HEK293T (cell line): ENCODE data around the gene LMAN2L.

Experiments
- CTCF ChIA-PET: fragments of 350-600 bp; formaldehyde crosslinking; extraction: SDS; loops from one replicate; lab custom pipeline; 2021; ENCODE audit warnings: antibody characterized with exemption, inconsistent platforms; lab: Yijun Ruan, JAX
- POLR2A ChIA-PET: fragments of 350-600 bp; formaldehyde crosslinking; extraction: SDS; loops from one replicate; lab custom pipeline; 2020; ENCODE audit warnings: antibody characterized with exemption, inconsistent platforms; lab: Yijun Ruan, JAX
- DNase-seq: peaks from one replicate; pipeline ENCODE4 v3.0.0; 2012; ENCODE audit warnings: mixed read lengths; ENCODE audit errors: extremely low spot score
- ARNT ChIP-seq: fragments of 450-650 bp; IDR thresholded peaks from 2 replicates; pipeline ENCODE4 v1.6.1; 2017; ENCODE audit warnings: mild to moderate bottlenecking
- BHLHE40 ChIP-seq: fragments of 450-650 bp; IDR thresholded peaks from 2 replicates; pipeline ENCODE4 v1.6.1; 2016; ENCODE audit warnings: mild to moderate bottlenecking, moderate library complexity, borderline replicate concordance
- CTBP1 ChIP-seq: fragments of 450-650 bp; IDR thresholded peaks from 2 replicates; pipeline ENCODE4 v1.6.1; 2016; ENCODE audit warnings: borderline replicate concordance
- ELF4 ChIP-seq: fragments of 450-650 bp; IDR thresholded peaks from 2 replicates; pipeline ENCODE4 v1.6.1; 2017; ENCODE audit warnings: antibody characterized with exemption
- FOXA1 ChIP-seq: fragments of 450-650 bp; IDR thresholded peaks from 2 replicates; pipeline ENCODE4 v1.6.1; 2016; ENCODE audit warnings: mild to moderate bottlenecking
- FOXK2 ChIP-seq: fragments of 450-650 bp; IDR thresholded peaks from 2 replicates; pipeline ENCODE4 v1.6.1; 2016; ENCODE audit warnings: mild to moderate bottlenecking
- FOXM1 ChIP-seq: fragments of 450-650 bp; IDR thresholded peaks from 2 replicates; pipeline ENCODE4 v1.6.1; 2017; ENCODE audit warnings: mild to moderate bottlenecking, borderline replicate concordance
- HDGF ChIP-seq: fragments of 450-650 bp; IDR thresholded peaks from 2 replicates; pipeline ENCODE4 v1.6.1; 2017; ENCODE audit warnings: antibody characterized with exemption, borderline replicate concordance
- L3MBTL2 ChIP-seq: fragments of 450-650 bp; conservative IDR thresholded peaks from 2 replicates; pipeline ENCODE4 v1.6.1; 2016; ENCODE audit warnings: mild to moderate bottlenecking
- LEF1 ChIP-seq: fragments of 450-650 bp; IDR thresholded peaks from 2 replicates; pipeline ENCODE4 v1.6.1; 2017; ENCODE audit warnings: mild to moderate bottlenecking, borderline replicate concordance
- NFRKB ChIP-seq: fragments of 450-650 bp; IDR thresholded peaks from 2 replicates; pipeline ENCODE4 v1.6.1; 2016; ENCODE audit warnings: mild to moderate bottlenecking, moderate library complexity
- SP1 ChIP-seq: fragments of 450-650 bp; IDR thresholded peaks from 2 replicates; pipeline ENCODE4 v1.6.1; 2017
- SUZ12 ChIP-seq: fragments of 450-650 bp; IDR thresholded peaks from 2 replicates; pipeline ENCODE4 v1.6.1; 2016; ENCODE audit warnings: mild to moderate bottlenecking
- TARDBP ChIP-seq: fragments of 450-650 bp; IDR thresholded peaks from 2 replicates; pipeline ENCODE4 v1.6.1; 2016
- ZNF384 ChIP-seq: fragments of 450-650 bp; IDR thresholded peaks from 2 replicates; pipeline ENCODE4 v1.6.1; 2016
- TF ChIP-seq, protein P1 (sequence below): fragments of 450-650 bp; IDR thresholded peaks from 2 replicates; pipeline ENCODE4 v1.6.1; 2016

The LMAN2L gene

DNA sequence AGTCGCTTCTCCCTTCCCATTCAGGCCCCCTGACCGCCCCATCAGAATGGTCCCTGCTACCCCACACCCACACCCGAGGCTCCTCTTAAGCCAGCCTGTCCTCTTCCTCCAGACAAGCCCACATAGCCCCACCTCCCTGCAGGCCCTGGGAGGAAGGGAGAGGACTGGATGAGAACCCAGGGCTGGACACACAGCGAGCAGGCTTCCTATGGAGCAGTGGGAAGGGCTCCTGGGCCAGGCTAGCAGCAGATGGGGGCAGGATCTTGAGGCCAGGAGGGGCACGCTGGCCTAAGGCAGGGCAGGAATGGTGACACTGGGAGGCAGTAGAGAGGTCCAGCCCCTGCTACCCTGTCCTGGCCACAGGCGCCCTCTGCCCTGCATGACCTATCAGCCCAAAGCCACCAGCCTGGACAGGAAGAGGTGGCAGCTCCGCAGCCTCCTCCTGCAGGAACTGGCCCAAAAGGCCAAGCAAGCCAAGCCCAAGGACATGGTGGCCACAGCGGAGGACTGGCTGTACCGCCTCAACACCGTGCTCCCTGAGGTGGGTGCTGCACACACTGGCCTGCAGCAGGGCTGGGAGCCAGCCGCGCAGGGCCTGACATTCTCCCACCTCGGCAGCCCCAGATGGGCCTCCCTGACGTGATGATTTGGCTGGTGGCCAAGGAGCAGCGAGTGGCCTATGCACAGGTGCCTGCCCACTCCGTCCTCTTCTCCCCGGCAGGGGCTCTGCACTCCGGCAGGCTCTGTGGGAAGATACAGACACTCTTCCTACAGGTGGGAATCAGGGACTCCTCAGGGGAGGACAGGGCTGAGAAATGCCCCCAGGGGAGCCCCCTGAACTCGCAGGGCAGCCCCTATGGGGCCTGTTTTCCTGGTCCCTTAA is 54.0 kb downstream of the LMAN2L start:
- POLR2A ChIA-PET: no interaction called here
- CTCF ChIA-PET: no interaction called here
- peak; percentile 55 for DNase-seq
- TF ChIP-seq, protein P1, sequence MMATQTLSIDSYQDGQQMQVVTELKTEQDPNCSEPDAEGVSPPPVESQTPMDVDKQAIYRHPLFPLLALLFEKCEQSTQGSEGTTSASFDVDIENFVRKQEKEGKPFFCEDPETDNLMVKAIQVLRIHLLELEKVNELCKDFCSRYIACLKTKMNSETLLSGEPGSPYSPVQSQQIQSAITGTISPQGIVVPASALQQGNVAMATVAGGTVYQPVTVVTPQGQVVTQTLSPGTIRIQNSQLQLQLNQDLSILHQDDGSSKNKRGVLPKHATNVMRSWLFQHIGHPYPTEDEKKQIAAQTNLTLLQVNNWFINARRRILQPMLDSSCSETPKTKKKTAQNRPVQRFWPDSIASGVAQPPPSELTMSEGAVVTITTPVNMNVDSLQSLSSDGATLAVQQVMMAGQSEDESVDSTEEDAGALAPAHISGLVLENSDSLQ: no peak
- 0 out of 2 replicates have a peak, but pooled peaks have one; percentile 48 for TF ChIP-seq HDGF

DNA sequence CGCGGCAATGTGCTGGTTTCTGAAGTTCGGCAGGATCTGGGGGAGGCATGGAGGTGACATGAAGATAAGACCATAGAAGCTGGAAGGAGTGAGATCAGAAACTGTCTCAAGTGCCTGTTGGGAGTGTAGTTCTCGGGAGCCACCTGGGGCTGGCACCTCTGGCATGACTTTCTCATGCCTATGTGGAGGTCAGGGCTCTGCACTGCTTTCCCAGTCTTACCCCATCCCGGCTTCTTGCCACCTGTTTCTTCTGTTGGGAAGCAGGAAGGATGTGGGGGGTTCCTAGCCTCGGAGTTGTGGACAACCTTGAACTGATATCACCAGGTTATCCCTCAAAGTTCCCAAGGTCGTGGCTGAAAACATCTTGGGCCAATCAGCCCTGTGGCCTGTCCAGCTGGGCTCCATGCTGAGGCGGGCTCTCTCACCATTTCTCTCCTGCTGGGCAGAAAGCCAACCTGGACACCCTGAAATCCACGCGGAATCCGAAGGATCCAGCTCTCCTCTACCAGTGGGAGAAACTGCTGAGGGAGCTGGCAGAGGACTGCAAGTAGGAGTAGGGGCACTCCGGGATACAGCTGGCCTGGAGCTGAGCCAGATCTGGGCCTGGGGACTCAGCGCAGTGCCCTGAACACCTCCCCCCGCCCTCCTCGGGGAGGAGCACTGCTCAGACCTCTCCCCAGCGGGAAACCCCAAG is 54.8 kb downstream of the LMAN2L start:
- ChIA-PET CTCF (no interaction called here), POLR2A (no interaction called here)
- TF ChIP-seq SP1: no peak
- TF ChIP-seq NFRKB: no peak
- DNase-seq: no peak

DNA sequence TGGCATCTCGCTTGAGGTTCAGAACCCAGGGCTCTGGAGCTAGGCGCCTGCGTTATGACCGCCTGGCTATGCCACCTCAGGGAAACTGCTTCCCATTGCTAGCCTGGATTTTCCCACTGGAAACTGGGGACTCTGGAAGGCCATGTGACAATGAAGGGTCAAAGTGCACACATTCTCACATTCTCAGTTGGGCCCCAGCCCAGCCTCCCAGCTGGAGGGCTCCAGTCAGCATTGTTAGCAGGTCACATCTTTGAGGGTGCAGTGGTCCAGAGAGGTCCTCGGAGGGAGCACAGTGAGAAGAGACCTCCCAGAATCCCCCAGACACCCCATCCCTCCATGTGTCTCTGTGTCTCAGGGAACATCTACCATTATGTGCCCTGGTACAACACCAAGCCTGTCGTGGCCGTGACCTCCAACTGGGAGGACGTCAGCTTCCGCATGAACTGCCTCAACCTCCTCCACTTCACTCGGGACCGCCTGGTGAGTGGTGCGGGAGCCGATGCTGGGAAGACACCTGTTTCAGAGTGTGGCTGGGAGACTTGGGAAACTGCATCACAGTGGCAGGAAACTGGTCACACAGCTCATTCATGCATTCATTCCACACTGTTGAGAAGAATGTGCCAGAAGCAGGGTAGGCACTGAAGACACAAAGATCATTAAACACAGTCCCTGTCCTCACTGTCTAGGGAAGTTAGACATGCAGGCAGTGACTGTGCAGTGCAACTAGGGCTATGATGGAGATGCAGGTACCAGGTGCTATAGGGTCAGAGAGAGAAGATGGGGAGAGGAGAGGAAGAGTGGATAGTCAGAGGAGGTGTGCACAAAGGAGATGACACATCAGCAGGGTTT is 55.7 kb downstream of the LMAN2L start:
- DNase-seq: no peak
- no peak for TF ChIP-seq FOXK2
- no peak for TF ChIP-seq TARDBP
- no peak for TF ChIP-seq SP1
- no peak for TF ChIP-seq ELF4
- no peak for TF ChIP-seq FOXA1
- TF ChIP-seq NFRKB: no peak
- TF ChIP-seq, protein P1: no peak
- ChIA-PET CTCF (no interaction called here), POLR2A (no interaction called here)

DNA sequence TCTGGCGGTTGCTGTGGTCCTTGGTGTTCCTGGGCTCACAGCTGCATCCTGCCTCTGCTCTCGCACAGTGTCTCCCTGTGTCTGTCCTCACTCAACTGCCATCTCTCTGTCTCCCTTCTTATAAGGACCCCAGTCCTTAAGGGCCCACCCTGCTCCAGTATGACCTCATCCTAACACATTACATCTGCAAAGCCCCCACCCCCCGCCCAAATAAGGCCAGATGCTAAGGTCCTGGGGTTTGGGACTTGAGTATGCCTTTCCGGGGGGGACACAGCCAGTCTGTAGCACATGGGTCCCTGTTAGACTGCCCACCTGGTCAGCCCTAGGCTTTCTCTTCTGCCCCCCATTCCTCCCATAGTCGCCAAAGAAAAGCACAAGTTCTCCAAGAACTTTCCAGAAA is 56.6 kb downstream of the LMAN2L start:
- no peak for DNase-seq
- TF ChIP-seq FOXA1: no peak
- no peak for TF ChIP-seq TARDBP
- TF ChIP-seq HDGF: no peak
- TF ChIP-seq FOXK2: no peak
- no peak for TF ChIP-seq CTBP1
- no peak for TF ChIP-seq SP1
- TF ChIP-seq, protein P1: no peak
- no peak for TF ChIP-seq ARNT
- TF ChIP-seq SUZ12: no peak
- TF ChIP-seq L3MBTL2: no peak
- TF ChIP-seq FOXM1: no peak
- TF ChIP-seq ELF4: no peak
- TF ChIP-seq ZNF384: no peak
- TF ChIP-seq NFRKB: no peak
- no peak for TF ChIP-seq LEF1
- TF ChIP-seq BHLHE40: no peak
- ChIA-PET POLR2A (no interaction called here), CTCF (no interaction called here)

DNA sequence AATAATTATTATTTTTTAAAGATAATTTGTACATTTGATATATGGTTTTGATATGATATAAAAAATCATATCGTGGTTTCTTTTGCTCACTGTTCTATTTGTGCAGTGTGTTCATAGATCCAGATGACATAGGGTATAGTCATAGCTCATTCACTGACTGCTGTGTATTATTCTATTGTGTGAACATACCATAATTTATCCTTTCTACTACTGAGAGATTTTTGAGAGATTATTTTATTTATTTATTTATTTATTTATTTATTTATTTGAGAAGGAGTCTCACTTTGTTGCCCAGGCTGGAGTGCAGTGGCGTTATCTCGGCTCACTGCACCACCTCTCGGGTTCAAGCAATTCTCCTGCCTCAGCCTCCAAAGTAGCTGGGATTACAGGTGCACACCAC is 58.3 kb downstream of the LMAN2L start:
- ChIA-PET POLR2A (no interaction called here), CTCF (no interaction called here)
- TF ChIP-seq TARDBP: no peak
- TF ChIP-seq ELF4: no peak
- TF ChIP-seq CTBP1: no peak
- TF ChIP-seq BHLHE40: no peak
- no peak for TF ChIP-seq LEF1
- no peak for TF ChIP-seq FOXM1
- TF ChIP-seq FOXK2: no peak
- no peak for TF ChIP-seq L3MBTL2
- no peak for TF ChIP-seq SUZ12
- TF ChIP-seq HDGF: no peak
- TF ChIP-seq ARNT: no peak
- no peak for TF ChIP-seq ZNF384
- no peak for TF ChIP-seq SP1
- DNase-seq: no peak

DNA sequence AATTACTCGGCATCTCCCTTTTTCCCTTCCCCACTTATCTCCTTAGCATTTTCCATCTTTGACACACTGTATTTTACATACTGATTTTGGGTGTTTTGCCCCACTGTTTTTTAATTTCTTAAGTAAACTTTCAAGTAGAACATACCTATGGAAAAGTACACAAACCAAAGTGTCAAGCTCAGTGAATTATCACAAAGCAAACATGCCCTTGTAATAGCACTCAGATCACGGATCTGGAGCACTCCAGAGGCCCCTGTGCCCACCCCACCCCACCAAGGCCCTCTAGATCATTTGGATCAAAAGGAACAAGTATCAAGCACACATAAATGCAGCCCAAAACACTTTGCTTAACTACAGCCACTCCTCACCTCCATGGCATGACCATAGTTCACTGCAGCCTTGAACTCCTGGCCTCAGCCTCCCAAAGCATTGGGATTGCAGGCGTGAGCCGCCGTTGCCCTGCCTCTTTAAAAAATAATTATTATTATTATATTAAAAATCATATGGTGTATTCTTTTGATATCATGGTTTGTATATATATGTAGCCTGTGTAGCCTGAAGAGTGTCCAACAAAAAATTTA is 59.2 kb downstream of the LMAN2L start:
- DNase-seq: no peak
- POLR2A ChIA-PET: no interaction called here
- CTCF ChIA-PET: no interaction called here
- TF ChIP-seq TARDBP (no peak), SP1 (no peak), LEF1 (no peak)
